ENCODE results near the gene IGSF23. TPM values are rescaled to one million over a fixed set of nuclear protein-coding genes. Genes with fewer than 3 reads are reported as not detected.

IGSF23 gene
- total RNA-seq, 1 experiment from 2014 or later: not detected

DNA sequence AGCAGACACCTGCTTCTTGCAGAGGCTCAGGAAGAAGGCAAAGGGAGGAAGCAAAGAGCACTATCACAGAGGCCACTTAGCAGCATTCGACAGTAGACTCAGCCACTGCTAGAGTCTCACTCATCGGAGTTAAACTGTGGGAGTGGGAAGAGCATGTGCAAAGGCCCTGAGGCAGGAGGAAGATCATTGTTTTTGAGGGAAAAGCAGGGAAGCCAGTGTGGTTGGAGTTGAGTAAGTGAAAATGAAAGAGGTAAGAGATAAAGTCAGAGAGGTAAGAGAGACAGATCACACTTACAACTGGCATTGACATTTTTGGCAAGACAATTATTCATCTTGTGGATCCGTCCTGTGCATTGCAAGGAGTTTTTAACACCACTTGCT, 42.8 kb upstream of the IGSF23 start:
- Histone ChIP-seq H3K4me3 (ENCODE audit: low read depth, low read length, poor library complexity, severe bottlenecking) (no peak overlapping the region), H3K27me3 (replicated peaks; ENCODE audit: insufficient read depth, low read depth, low read length, poor library complexity) (no peaks in the 10 kb centered on the region), H3K9me3 (ENCODE audit: low read depth, low read length, poor library complexity, severe bottlenecking) (no peaks in the 10 kb centered on the region), H3K27ac (ENCODE audit: low read depth, low read length, poor library complexity, severe bottlenecking) (no peak overlapping the region), H3K4me1 (ENCODE audit: insufficient read depth, low read length, poor library complexity, severe bottlenecking) (peaks cover 7% of the 10 kb centered on the region), H3K36me3 (ENCODE audit: insufficient read depth, low read length, poor library complexity, severe bottlenecking) (no peaks in the 10 kb centered on the region)
- no TSS peak for BruUV-seq (replicated peaks)
- DNase-seq (ENCODE audit: low spot score): no peak
- intact Hi-C loops (cut with micrococcal nuclease; ENCODE audit: unreplicated experiment): no loop called here
- TF ChIP-seq EZH2 (IDR thresholded peaks at IDR 0.05; ENCODE audit: borderline replicate concordance, low read depth, low read length, poor library complexity, severe bottlenecking): no peak
- TF ChIP-seq, protein P1, sequence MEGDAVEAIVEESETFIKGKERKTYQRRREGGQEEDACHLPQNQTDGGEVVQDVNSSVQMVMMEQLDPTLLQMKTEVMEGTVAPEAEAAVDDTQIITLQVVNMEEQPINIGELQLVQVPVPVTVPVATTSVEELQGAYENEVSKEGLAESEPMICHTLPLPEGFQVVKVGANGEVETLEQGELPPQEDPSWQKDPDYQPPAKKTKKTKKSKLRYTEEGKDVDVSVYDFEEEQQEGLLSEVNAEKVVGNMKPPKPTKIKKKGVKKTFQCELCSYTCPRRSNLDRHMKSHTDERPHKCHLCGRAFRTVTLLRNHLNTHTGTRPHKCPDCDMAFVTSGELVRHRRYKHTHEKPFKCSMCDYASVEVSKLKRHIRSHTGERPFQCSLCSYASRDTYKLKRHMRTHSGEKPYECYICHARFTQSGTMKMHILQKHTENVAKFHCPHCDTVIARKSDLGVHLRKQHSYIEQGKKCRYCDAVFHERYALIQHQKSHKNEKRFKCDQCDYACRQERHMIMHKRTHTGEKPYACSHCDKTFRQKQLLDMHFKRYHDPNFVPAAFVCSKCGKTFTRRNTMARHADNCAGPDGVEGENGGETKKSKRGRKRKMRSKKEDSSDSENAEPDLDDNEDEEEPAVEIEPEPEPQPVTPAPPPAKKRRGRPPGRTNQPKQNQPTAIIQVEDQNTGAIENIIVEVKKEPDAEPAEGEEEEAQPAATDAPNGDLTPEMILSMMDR (conservative IDR thresholded peaks at IDR 0.05; ENCODE audit: low read depth, low read length): no peak
- ChIA-PET CTCF (interaction anchor here (0.5 to 2.0 kb wide), 17 partner anchors 12 to 345 kb away, joined by 3 to 38 read pairs (median 4); partner anchors contain the start of gene PVR), POLR2A (ENCODE audit: low non-redundant PET) (no interaction called here)

DNA sequence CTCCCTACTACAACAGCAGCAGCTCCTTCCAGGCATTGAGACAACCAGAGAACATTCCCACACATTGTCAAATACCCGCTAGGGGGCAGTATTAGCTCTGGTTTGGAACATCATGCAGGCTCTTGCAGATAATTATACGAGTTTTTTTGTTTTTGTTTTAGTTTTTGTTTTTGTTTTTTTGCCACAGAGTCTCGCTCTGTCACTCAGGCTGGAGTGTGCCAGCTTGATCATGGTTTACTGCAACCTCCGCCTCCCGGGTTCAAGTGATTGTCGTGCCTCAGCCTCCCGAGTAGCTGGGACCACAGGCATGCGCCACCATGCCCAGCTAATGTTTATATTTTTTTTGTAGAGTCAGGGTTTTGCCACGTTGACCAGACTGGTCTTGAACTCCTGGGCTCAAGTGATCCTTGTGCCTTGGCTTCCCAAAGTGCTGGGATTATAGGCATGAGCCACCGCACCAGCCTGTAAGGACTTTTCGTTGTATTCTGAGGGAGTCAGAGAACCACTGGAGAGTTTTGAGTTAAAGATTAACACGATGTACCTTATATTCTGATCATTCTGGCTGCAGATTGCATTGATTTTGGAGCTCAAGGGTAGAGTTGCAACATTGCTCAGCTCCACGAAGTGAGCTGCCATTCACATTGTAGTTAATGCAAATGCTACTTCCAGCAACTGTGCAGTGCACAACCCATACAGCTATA, 42.2 kb upstream of the IGSF23 start:
- no peak for TF ChIP-seq EZH2 (IDR thresholded peaks at IDR 0.05; ENCODE audit: borderline replicate concordance, low read depth, low read length, poor library complexity, severe bottlenecking)
- TF ChIP-seq, protein P1 (conservative IDR thresholded peaks at IDR 0.05; ENCODE audit: low read depth, low read length): peak; percentile 85
- no peak overlapping the region for H3K4me3 ChIP-seq (ENCODE audit: low read depth, low read length, poor library complexity, severe bottlenecking)
- CTCF ChIA-PET: interaction anchor here (0.5 to 2.0 kb wide), 16 partner anchors 11 to 344 kb away, joined by 3 to 38 read pairs (median 4); partner anchors contain the start of gene PVR
- H3K36me3 ChIP-seq (ENCODE audit: insufficient read depth, low read length, poor library complexity, severe bottlenecking): no peaks in the 10 kb centered on the region
- intact Hi-C loops (cut with micrococcal nuclease; ENCODE audit: unreplicated experiment): loop anchor here (1.0 kb wide), 1 partner anchor 86 kb away; no protein-coding TSS in a partner anchor
- DNase-seq (ENCODE audit: low spot score): peak; percentile 88
- POLR2A ChIA-PET (ENCODE audit: low non-redundant PET): interaction anchor here (0.5 kb wide), 1 partner anchor 154 kb away, joined by 4 read pairs; no protein-coding TSS in a partner anchor
- H3K4me1 ChIP-seq (ENCODE audit: insufficient read depth, low read length, poor library complexity, severe bottlenecking): peaks cover 7% of the 10 kb centered on the region
- H3K27ac ChIP-seq (ENCODE audit: low read depth, low read length, poor library complexity, severe bottlenecking): no peak overlapping the region
- no peaks in the 10 kb centered on the region for H3K27me3 ChIP-seq (replicated peaks; ENCODE audit: insufficient read depth, low read depth, low read length, poor library complexity)
- BruUV-seq (replicated peaks): no TSS peak
- no peaks in the 10 kb centered on the region for H3K9me3 ChIP-seq (ENCODE audit: low read depth, low read length, poor library complexity, severe bottlenecking)

DNA sequence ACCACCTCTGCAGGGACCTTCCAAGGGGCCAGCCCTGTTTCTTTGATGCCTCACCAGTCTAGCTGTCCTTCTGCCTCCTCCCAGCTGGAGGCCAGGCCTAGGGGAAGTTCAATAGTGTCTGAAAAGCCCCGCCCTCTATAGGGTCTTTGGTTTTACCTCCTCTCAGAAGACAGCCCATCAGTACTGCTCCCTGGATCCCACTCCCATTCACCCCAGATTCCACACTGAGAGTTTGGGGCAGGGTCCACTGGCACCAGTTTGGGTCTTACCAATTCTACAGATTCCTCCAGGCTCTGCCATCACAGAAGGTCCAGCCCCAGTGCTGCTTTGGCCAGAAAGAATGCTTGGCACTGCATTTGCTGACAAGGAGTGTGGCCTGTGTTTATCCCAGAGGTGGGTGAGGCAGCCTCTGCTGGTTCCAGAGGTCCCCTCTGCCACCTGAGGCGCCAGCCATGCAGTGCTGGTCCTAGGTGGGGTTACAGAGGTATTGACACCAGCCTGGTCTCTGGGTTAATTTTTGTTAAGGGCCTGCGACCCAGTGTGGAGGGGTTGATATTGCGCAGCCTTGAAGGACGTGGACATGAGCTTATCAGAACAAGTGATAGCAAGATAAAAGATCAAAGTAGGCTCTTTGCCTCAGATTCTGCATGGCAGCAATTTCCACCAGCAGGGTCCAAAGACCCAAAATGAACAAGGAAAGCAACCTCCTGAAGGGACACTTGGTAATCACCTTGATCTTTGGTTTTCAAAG, 41.4 kb upstream of the IGSF23 start:
- Histone ChIP-seq H3K4me3 (ENCODE audit: low read depth, low read length, poor library complexity, severe bottlenecking) (no peak overlapping the region), H3K9me3 (ENCODE audit: low read depth, low read length, poor library complexity, severe bottlenecking) (no peaks in the 10 kb centered on the region), H3K27me3 (replicated peaks; ENCODE audit: insufficient read depth, low read depth, low read length, poor library complexity) (no peaks in the 10 kb centered on the region), H3K4me1 (ENCODE audit: insufficient read depth, low read length, poor library complexity, severe bottlenecking) (peaks cover 7% of the 10 kb centered on the region), H3K27ac (ENCODE audit: low read depth, low read length, poor library complexity, severe bottlenecking) (no peak overlapping the region), H3K36me3 (ENCODE audit: insufficient read depth, low read length, poor library complexity, severe bottlenecking) (no peaks in the 10 kb centered on the region)
- TF ChIP-seq, protein P1 (conservative IDR thresholded peaks at IDR 0.05; ENCODE audit: low read depth, low read length): no peak
- TF ChIP-seq EZH2 (IDR thresholded peaks at IDR 0.05; ENCODE audit: borderline replicate concordance, low read depth, low read length, poor library complexity, severe bottlenecking): no peak
- intact Hi-C loops (cut with micrococcal nuclease; ENCODE audit: unreplicated experiment): loop anchor here (1.0 kb wide), 1 partner anchor 85 kb away; no protein-coding TSS in a partner anchor
- BruUV-seq (replicated peaks): no TSS peak
- ChIA-PET POLR2A (ENCODE audit: low non-redundant PET) (no interaction called here), CTCF (interaction anchor here (1.7 to 2.0 kb wide), 2 partner anchors 11 to 199 kb away, joined by 10 to 12 read pairs; no protein-coding TSS in a partner anchor)
- DNase-seq (ENCODE audit: low spot score): no peak
